ENCODE data around the gene SDHAF4.

Gene SDHAF4

GRCh38 chr6:70616728-70617260 lies 50.1 kb downstream of the SDHAF4 start:
- FAIRE-seq: no peak
- DNase-seq (ENCODE audit: insufficient read length, low spot score): no peak
- TF ChIP-seq POLR2A (IDR thresholded peaks at IDR 0.05; ENCODE audit: low read depth, low read length): no peak

GRCh38 chr6:70620746-70621145 lies 54.0 kb downstream of the SDHAF4 start:
- no peak for FAIRE-seq
- DNase-seq (ENCODE audit: insufficient read length, low spot score): no peak

DNA sequence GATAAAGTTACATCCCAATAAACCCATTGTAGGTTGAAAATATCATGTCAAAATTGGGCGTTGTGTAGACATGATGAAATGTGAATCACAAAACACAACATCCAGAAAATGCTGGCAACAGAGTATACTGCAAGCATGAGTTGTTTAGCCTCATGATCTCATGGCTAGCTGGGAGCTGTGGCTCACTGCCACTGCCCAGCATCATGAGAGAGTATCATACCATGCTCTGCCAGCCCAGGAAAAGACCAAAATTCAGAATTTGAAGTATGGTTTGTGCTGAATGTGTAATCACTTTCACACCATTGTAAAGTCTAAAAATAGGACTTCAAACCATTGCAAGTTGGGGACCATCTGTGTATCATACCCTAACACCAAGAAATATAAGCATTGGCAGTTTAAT lies 55.7 kb downstream of the SDHAF4 start:
- DNase-seq (ENCODE audit: insufficient read length, low spot score) (no peak), FAIRE-seq (no peak)
- TF ChIP-seq POLR2A (IDR thresholded peaks at IDR 0.05; ENCODE audit: low read depth, low read length): no peak

More at GRCh38 chr6:70620746-70621145, 54.0 kb downstream of the SDHAF4 start:
- no peak for TF ChIP-seq POLR2A (IDR thresholded peaks at IDR 0.05; ENCODE audit: low read depth, low read length)

DNA sequence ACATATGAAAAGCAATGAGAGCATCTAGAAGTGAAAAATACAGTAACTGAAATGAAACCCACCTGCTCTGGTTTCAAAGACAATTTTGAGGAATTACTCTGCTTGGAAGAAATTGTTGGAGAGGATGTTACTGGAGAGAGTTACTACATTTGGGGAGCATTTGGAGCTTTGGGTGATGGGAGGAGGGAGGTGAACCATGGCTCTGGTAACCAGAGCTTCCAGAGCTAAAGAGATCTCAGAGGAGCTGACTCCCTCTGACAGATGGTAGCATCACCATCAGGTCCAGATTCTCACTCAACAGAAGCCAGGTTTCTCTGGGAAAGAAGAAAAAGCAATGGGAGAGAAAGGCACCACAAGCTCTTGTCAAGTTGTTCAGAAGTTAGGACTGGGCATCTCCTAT lies 58.7 kb downstream of the SDHAF4 start:
- DNase-seq (ENCODE audit: insufficient read length, low spot score) (no peak), FAIRE-seq (no peak)
- no peak for TF ChIP-seq POLR2A (IDR thresholded peaks at IDR 0.05; ENCODE audit: low read depth, low read length)

- TF ChIP-seq POLR2A (IDR thresholded peaks at IDR 0.05; ENCODE audit: low read depth, low read length): no peak
- no peak for DNase-seq (ENCODE audit: insufficient read length, low spot score)
- no peak for FAIRE-seq
These were observed 60.9 kb downstream of the SDHAF4 start for GRCh38 chr6:70627500-70628254.

DNA sequence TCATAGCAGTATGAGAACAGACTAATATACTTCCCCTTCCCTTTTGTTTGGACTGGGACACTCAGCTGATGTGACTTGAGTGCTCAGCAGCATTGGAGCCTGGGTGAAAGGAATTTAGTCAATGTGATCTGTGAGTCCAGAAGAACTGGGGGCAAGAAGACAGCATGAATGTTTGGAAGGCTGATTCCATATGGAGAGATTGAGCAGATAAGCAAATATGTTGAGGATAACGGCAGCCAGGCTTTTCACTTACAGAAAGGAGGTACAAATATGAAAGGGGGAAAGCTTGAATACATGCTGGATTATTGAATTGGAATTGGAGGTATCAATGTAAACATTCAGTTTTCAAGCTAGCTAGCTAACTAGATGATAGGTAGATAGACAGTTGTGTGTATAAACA lies 63.2 kb downstream of the SDHAF4 start:
- TF ChIP-seq POLR2A (IDR thresholded peaks at IDR 0.05; ENCODE audit: low read depth, low read length): no peak
- DNase-seq (ENCODE audit: insufficient read length, low spot score) (no peak), FAIRE-seq (no peak)

- FAIRE-seq: no peak
- DNase-seq (ENCODE audit: insufficient read length, low spot score): no peak
- TF ChIP-seq POLR2A (IDR thresholded peaks at IDR 0.05; ENCODE audit: low read depth, low read length): no peak
These were observed 67.1 kb downstream of the SDHAF4 start for GRCh38 chr6:70633870-70634269.

GRCh38 chr6:70636596-70636995 lies 69.9 kb downstream of the SDHAF4 start:
- FAIRE-seq (no peak), DNase-seq (ENCODE audit: insufficient read length, low spot score) (no peak)
- TF ChIP-seq POLR2A (IDR thresholded peaks at IDR 0.05; ENCODE audit: low read depth, low read length): no peak

- FAIRE-seq: no peak
- TF ChIP-seq POLR2A (IDR thresholded peaks at IDR 0.05; ENCODE audit: low read depth, low read length): no peak
- DNase-seq (ENCODE audit: insufficient read length, low spot score): no peak
These were observed 71.7 kb downstream of the SDHAF4 start for GRCh38 chr6:70638468-70638867.

Measured in H54 (cell line).